GM18868 (cell line): ENCODE results near the gene TRPM4.
"Not testable (repeated sequence)": the region's sequence is repeated elsewhere in the genome, so short reads cannot be mapped to it uniquely, and the experiment has no call there.

Source experiments
- ATAC-seq: cut with Tn5 transposase; IDR thresholded peaks from one replicate; pipeline ENCODE4 v1.9.1; 2021; ENCODE audit warnings: mild to moderate bottlenecking, moderate library complexity; ENCODE audit not compliant: unreplicated experiment

TRPM4 gene

GRCh38 chr19:49224441-49224840, 66.8 kb downstream of the TRPM4 start:
- not testable (repeated sequence) for ATAC-seq

GRCh38 chr19:49224879-49225278, 67.3 kb downstream of the TRPM4 start:
- ATAC-seq = no peak

GRCh38 chr19:49229416-49229815, 71.8 kb downstream of the TRPM4 start:
- ATAC-seq = no peak

- ATAC-seq = no peak
Measured at GRCh38 chr19:49231389-49231788, 73.8 kb downstream of the TRPM4 start.

- ATAC-seq = no peak
Measured at GRCh38 chr19:49231804-49232203, 74.2 kb downstream of the TRPM4 start.

GRCh38 chr19:49233163-49233562, 75.6 kb downstream of the TRPM4 start:
- no peak for ATAC-seq

- ATAC-seq = no peak
Measured at GRCh38 chr19:49241769-49242168, 84.2 kb downstream of the TRPM4 start.

GRCh38 chr19:49243129-49243528, 85.5 kb downstream of the TRPM4 start:
- ATAC-seq = no peak

- ATAC-seq = no peak
Measured at GRCh38 chr19:49243726-49244125, 86.1 kb downstream of the TRPM4 start.

GRCh38 chr19:49244256-49244655, 86.7 kb downstream of the TRPM4 start:
- ATAC-seq = no peak

- ATAC-seq = no peak
Measured at GRCh38 chr19:49247676-49248075, 90.1 kb downstream of the TRPM4 start.

- no peak for ATAC-seq
Measured at GRCh38 chr19:49249933-49250332, 92.3 kb downstream of the TRPM4 start.

- ATAC-seq = no peak
Measured at GRCh38 chr19:49255674-49256073, 98.1 kb downstream of the TRPM4 start.

GRCh38 chr19:49256691-49257090, 99.1 kb downstream of the TRPM4 start:
- ATAC-seq = no peak
